GM12873 (cell line): ENCODE measurements around the gene C11orf24.

ENCODE experiments used
- TF ChIP-seq, protein P1 (sequence below): IDR thresholded peaks from 2 replicates; pipeline ENCODE4 v1.5.1; 2012; ENCODE audit warnings: low read depth, mild to moderate bottlenecking, moderate library complexity, low read length, control low read depth; ENCODE audit not compliant: insufficient read depth; ENCODE audit errors: missing control alignments

Gene C11orf24

DNA sequence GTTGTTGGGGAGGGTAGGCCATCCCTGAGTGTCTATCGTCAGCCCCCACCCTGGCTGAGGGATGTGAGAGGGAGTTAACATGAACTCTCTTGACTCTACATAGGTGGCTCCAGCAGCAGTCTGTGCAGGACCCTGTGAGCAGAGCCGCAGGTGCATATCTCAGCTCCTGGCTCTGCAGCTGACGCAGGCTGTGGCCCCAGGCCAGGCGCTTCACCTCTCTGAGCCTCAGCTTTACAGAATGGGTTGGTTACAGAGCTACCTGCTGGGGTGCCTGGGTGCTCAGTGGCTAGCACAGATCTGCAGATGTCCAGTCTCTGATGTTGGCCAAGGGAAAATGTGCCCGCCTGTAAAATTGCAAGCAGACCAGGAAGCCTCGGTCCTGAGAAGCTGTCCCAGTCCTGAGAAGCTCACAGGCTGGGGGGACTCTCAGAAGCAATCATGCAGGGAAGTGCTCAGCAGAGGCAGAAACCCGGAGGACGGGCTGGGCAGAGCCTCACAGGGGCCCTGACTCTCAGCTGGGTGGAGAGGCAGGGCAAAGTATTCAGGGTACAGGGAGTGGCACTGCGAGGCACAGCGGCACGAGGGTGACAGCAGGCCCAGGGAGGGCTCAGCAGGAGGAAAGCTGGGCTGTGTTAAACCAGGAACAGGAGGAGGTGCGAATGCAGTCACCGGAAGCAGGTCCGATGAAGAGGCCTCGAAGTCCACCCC is 24.7 kb upstream of the C11orf24 start:
- TF ChIP-seq, protein P1, sequence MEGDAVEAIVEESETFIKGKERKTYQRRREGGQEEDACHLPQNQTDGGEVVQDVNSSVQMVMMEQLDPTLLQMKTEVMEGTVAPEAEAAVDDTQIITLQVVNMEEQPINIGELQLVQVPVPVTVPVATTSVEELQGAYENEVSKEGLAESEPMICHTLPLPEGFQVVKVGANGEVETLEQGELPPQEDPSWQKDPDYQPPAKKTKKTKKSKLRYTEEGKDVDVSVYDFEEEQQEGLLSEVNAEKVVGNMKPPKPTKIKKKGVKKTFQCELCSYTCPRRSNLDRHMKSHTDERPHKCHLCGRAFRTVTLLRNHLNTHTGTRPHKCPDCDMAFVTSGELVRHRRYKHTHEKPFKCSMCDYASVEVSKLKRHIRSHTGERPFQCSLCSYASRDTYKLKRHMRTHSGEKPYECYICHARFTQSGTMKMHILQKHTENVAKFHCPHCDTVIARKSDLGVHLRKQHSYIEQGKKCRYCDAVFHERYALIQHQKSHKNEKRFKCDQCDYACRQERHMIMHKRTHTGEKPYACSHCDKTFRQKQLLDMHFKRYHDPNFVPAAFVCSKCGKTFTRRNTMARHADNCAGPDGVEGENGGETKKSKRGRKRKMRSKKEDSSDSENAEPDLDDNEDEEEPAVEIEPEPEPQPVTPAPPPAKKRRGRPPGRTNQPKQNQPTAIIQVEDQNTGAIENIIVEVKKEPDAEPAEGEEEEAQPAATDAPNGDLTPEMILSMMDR, result no peak

DNA sequence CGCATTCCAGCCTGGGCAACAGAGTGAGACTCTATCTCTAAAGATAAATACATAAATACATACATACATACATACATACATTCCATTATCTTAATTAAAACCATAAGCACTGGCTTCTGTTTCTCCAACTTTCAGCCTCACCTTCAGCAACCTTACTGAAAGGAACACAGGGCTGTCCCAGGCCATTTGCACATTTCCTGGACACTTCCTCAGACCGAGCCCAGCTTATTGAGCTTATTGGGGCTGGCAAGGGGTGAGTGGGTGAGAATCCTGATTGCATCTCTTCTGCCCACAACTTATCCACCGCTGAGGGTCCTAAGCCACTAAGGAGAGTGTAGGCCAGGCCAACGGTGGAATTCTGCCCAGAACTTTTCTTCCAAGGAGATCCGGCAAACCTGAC is 24.2 kb upstream of the C11orf24 start:
- TF ChIP-seq, protein P1, result no peak

DNA sequence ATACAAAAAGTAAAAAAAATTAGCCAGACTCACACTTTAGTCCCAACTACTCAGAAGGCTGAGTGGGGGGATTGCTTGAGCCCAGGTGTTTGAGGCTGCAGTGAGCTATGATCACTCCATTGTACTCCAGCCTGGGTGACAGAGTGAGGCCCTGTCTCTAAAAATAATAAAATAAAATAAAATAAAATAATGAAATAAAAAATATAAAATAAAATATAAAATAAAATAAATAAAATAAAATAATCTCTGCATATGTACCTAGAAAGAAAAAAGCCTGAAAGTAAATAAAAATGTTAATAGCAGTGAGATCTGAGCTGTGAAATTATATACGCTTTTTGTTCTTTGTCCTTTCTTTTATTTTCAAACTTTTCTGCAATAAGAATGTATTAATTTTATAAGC is 23.5 kb upstream of the C11orf24 start:
- TF ChIP-seq, protein P1, result no peak

DNA sequence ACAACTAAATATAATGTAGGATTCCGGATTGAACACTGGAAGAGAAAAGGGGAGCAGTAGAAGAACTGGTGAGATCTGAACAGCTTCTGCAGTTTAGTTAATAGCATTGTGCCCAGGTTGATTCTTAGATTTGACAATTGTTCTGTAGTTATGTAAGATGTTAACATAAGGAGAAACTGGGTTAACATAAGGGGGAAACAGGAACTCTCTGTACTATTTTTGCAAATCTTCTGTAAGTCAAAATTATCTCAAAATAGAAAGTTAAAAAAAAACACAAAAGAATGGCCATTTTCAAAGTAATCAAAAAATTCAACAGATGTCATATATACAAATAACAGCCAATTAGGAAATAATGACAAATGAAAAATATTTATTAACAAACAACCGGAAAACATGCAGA is 21.9 kb upstream of the C11orf24 start:
- TF ChIP-seq, protein P1, result no peak

DNA sequence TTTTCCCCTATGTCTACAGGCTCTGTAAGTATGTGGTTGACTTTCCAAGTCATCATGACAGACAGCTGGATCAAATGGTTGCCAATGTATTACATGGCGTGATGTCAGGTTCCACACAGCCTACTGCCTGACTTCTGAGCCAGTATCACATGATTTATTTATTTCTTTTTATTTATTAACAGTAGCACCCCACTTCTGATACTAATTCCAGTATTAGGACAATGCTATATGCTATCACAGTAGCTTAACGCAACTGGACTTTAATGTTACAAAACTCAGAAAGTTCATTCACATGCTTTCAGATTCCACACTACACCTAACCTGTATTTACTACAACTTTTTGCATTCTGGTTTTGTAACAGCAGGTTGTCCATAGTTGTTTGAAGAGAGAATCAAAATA is 17.7 kb upstream of the C11orf24 start:
- TF ChIP-seq, protein P1, result no peak

DNA sequence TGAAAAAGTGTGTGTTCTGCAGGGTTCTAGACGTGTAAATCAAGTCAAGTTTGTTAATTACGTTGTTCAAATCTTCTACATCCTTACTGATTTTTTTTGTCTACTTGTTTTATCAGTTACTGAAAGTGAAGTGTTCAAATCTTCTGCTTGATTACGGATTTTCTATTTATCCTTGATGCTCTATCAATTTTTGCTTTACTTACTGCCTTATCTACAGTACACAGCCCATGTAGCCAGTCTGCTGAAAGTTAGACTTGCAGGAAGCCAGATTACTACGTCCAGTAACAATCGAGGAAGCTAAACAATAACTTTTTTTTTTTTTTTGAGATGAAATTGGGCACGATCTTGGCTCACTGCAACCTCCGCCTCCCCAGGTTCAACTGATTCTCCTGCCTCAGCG is 15.6 kb upstream of the C11orf24 start:
- TF ChIP-seq, protein P1, result no peak

DNA sequence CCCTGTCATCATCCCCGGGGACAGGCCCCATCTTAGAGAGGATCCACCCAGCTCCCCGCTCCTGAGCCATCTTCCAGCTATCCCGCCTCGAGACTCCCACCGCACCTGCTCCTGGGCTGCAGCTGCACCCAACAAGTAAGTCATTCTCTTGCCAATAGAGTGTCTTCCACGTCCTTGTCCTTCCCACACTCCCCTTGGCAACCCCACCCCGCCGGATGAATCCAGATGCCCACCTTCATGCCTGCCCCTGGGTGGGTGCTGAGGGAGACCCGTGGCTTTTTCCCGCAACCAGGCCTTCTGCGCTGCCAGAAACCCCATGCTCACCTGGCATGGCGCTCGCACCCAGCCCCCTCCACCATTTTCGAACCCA is 11.1 kb upstream of the C11orf24 start:
- TF ChIP-seq, protein P1, result no peak
